Left ventricle myocardium inferior (tissue), 1 donor: Measurements from ENCODE around the gene THUMPD3. TPM values are rescaled to one million over a fixed set of nuclear protein-coding genes. Genes with fewer than 3 reads are reported as not detected.

Experiments used
- DNase-seq: peaks from one replicate; pipeline ENCODE4 v3.0.0-alpha.2; 2020
- H3K27ac ChIP-seq: fragments of 200-600 bp; replicated peaks from 2 replicates; pipeline ENCODE4 v1.8.0; 2021
- H3K27me3 ChIP-seq: fragments of 200-600 bp; 2 replicates; pipeline ENCODE4 v1.8.0; 2021; ENCODE audit warnings: low read depth
- H3K36me3 ChIP-seq: fragments of 200-600 bp; 2 replicates; pipeline ENCODE4 v1.8.0; 2021
- H3K4me1 ChIP-seq: fragments of 200-600 bp; 2 replicates; pipeline ENCODE4 v1.8.0; 2021
- H3K4me3 ChIP-seq: fragments of 200-600 bp; 2 replicates; pipeline ENCODE4 v1.8.0; 2021; ENCODE audit warnings: mild to moderate bottlenecking, moderate library complexity
- H3K9me3 ChIP-seq: fragments of 200-600 bp; replicated peaks from 2 replicates; pipeline ENCODE4 v1.8.0; 2021
- intact Hi-C: fragments of 100-400 bp; cut with micrococcal nuclease; formaldehyde crosslinking; loops from one replicate; pipeline ENCODE4 v1.11.0; 2022
- total RNA-seq: library from RNA; stranded (reverse); fragmentation: NEBNext Ultra II Directional; extraction: Animal tissue kit (Norgen Biotek cat#: 25700); gene quantifications from one replicate; pipeline ENCODE4 v1.2.1, GENCODE V29; 2021
- TF ChIP-seq, protein P1 (sequence below): fragments of 200-600 bp; IDR thresholded peaks from 2 replicates; pipeline ENCODE4 v1.8.0; 2021; ENCODE audit warnings: antibody characterized with exemption, mild to moderate bottlenecking, borderline replicate concordance
- donor health status: DM: no; HTN: yes; CAD: no; lungs with severe emphysema.

Gene THUMPD3
- total RNA-seq, 1 donor from 2014 or later: 57.4 TPM

DNA sequence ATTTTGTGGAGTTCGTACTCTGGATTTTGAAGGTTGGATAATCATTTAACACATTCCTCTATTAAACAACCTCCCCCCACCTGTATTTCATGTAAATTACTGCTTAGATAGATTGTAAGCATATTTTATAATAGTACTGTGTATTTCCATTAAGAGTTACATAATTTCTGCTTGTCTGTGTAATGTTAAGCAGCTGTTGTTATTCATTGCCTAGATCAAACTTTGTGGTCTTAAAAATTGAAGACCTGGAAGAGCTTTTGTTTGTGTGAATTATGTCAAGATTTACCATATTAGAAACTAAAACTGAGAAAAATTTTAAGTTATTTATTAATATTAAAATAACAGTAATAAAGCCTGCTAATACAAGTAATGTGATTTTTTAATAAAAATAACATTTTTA is 45.7 kb downstream of the THUMPD3 start:
- Histone ChIP-seq H3K27ac (peak overlapping the region; percentile 44), H3K4me3 (no peak overlapping the region)
- intact Hi-C loops: no loop called here

DNA sequence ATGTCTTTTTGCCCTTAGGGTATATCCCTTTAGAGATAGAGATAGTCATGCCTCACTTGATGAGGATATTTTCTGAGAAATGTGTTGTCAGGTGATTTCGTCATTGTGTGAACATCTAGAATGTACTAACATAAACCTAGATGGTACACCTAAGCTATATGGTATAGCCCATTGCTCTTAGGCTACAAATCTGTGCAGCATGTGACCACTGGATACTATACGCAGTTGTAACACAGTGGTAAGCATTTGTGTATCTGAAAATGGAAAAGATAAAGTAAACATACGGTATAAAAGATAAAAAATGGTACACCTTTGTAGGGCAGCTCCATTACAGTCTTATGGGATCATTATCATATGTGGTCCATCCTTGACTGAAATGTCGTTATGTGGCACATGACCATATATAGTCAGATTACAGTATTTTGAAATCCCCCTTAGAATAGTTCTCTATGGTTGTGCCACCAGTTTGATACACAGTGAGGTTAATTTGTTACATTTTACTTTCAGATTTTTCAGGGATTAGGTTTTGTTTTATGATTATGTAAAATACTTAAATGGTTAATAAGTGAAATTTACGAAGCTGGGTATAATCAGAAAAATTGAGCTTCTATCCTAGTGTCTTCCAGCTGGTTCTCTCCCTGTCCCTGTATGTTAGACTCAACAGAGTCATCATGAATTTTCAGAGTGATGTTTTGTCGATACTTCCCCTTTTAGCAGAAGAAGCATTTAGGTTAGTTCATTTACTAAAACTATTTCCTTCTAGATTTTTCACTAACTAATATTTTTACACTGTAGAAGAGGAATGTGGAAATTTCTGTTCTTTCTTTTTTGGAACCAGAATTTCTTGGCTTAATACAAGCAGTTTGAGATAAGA is 47.4 kb downstream of the THUMPD3 start:
- Histone ChIP-seq H3K9me3 (no peaks in the 10 kb centered on the region), H3K4me3 (no peak overlapping the region), H3K4me1 (peaks cover 98% of the 10 kb centered on the region), H3K36me3 (no peaks in the 10 kb centered on the region), H3K27ac (peak overlapping the region; percentile 44), H3K27me3 (no peaks in the 10 kb centered on the region)
- DNase-seq: no peak
- TF ChIP-seq, protein P1, sequence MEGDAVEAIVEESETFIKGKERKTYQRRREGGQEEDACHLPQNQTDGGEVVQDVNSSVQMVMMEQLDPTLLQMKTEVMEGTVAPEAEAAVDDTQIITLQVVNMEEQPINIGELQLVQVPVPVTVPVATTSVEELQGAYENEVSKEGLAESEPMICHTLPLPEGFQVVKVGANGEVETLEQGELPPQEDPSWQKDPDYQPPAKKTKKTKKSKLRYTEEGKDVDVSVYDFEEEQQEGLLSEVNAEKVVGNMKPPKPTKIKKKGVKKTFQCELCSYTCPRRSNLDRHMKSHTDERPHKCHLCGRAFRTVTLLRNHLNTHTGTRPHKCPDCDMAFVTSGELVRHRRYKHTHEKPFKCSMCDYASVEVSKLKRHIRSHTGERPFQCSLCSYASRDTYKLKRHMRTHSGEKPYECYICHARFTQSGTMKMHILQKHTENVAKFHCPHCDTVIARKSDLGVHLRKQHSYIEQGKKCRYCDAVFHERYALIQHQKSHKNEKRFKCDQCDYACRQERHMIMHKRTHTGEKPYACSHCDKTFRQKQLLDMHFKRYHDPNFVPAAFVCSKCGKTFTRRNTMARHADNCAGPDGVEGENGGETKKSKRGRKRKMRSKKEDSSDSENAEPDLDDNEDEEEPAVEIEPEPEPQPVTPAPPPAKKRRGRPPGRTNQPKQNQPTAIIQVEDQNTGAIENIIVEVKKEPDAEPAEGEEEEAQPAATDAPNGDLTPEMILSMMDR: no peak
- intact Hi-C loops: no loop called here

More for the DNA sequence above, 45.7 kb downstream of the THUMPD3 start:
- Histone ChIP-seq H3K27me3 (no peaks in the 10 kb centered on the region), H3K9me3 (no peaks in the 10 kb centered on the region), H3K36me3 (no peaks in the 10 kb centered on the region), H3K4me1 (peaks cover 99% of the 10 kb centered on the region)
- no peak for DNase-seq
- TF ChIP-seq, protein P1: no peak

DNA sequence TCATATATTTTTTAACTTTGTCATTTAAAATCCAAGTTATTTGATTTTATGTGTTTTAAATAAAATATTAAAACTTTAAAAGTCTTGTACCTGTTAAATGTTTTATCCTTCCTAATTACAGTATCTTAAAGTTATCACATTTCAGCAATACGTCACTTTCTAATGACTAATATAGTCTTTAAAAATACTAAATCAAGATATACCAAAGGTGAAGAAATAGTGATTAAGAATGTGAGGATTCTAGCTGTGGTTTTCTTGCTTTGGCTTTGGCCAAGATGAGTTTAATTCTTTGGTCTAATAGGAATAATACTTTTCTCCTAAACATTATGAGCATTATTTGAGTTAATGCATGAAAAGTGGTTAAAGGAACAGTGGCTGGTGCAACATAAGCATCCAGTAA is 48.4 kb downstream of the THUMPD3 start:
- intact Hi-C loops: no loop called here

DNA sequence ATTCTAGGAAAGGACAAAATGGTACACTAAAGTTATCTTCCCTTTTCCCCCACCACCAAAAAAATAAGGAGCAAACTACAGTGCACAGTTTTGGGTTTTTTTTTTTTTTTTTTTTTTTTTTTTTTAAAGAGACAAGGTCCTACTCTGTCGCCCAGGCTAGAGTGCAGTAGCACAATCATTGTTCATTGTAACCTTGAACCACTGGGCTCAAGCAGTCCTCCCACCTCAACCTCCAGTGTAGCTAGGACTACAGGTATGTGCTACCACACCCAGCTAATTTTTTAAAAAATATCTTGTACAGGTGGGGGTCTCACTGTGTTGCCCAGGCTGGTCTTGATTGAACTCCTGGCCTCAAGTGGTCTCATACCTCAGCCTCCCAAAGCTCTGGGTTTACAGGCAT is 49.4 kb downstream of the THUMPD3 start:
- Histone ChIP-seq H3K27ac (peak overlapping the region; percentile 44), H3K4me3 (no peak overlapping the region), H3K36me3 (peaks cover 7% of the 10 kb centered on the region), H3K4me1 (peaks cover 98% of the 10 kb centered on the region), H3K9me3 (no peaks in the 10 kb centered on the region), H3K27me3 (no peaks in the 10 kb centered on the region)
- intact Hi-C loops: no loop called here
- TF ChIP-seq, protein P1: no peak
- no peak for DNase-seq

More for the DNA sequence above, 48.4 kb downstream of the THUMPD3 start:
- DNase-seq: no peak
- Histone ChIP-seq H3K9me3 (no peaks in the 10 kb centered on the region), H3K36me3 (peaks cover 7% of the 10 kb centered on the region), H3K4me1 (peaks cover 98% of the 10 kb centered on the region), H3K27ac (peak overlapping the region; percentile 44), H3K27me3 (no peaks in the 10 kb centered on the region), H3K4me3 (no peak overlapping the region)
- TF ChIP-seq, protein P1: no peak

DNA sequence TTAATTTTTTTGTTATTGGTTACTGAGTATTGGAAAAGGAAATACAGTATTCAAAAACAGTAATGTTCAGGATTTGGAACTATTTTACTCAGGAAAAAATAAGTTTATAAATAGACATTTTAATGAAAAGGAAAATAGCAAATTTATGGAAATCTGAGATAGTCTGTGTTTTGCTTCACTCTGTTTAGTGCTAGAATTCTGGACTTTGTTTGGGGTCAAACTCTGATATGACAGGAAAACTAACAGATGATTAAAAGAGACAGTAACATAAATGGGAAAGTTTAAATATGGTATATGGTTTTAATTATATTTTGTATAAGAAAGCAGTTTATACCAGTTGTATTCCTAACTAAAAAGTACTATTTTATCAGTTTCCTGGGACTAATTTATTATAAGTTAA is 52.0 kb downstream of the THUMPD3 start:
- TF ChIP-seq, protein P1: no peak
- intact Hi-C loops: no loop called here
- H3K4me3 ChIP-seq: no peak overlapping the region
- DNase-seq: no peak
- H3K27me3 ChIP-seq: no peaks in the 10 kb centered on the region
- H3K4me1 ChIP-seq: peaks cover 90% of the 10 kb centered on the region
- peak overlapping the region; percentile 15 for H3K27ac ChIP-seq
- H3K36me3 ChIP-seq: peaks cover 7% of the 10 kb centered on the region
- H3K9me3 ChIP-seq: no peaks in the 10 kb centered on the region
